Measurements from ENCODE around the gene PLA2G12A.

Gene PLA2G12A

DNA sequence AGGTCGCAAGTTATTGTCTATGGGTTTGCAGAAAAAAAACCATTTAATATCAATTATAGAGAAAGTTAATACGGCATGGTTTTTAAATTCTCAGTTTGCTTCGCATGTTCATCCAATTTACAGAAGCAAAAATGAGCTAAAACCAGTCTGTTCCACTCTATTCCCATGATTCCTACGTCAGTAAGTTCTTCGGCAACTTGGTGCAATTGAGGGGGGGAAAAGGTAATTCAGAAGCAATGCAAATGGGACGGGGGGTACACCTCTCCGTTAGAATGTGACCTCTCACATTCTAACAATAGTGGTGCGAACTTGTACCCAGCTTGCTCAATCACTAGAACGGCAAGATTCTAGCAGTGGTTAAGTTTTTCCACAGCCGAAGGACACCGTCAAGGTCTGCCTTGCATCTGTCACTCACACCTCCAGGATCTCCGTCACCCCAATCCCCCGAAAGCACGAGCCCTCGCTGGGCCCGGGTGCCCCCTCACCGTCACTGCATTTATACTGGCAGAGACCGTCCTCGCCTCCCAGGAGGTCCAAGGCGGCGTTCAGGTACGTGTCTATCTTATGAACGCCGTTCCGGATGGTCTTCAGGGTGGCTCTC, 653 bp downstream of the PLA2G12A start:
- TF ChIP-seq, protein P1, sequence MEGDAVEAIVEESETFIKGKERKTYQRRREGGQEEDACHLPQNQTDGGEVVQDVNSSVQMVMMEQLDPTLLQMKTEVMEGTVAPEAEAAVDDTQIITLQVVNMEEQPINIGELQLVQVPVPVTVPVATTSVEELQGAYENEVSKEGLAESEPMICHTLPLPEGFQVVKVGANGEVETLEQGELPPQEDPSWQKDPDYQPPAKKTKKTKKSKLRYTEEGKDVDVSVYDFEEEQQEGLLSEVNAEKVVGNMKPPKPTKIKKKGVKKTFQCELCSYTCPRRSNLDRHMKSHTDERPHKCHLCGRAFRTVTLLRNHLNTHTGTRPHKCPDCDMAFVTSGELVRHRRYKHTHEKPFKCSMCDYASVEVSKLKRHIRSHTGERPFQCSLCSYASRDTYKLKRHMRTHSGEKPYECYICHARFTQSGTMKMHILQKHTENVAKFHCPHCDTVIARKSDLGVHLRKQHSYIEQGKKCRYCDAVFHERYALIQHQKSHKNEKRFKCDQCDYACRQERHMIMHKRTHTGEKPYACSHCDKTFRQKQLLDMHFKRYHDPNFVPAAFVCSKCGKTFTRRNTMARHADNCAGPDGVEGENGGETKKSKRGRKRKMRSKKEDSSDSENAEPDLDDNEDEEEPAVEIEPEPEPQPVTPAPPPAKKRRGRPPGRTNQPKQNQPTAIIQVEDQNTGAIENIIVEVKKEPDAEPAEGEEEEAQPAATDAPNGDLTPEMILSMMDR (IDR thresholded peaks at IDR 0.05; ENCODE audit: extremely low read depth, insufficient read depth, missing control alignments) = no peak
- in situ Hi-C loops (cut with MboI; ENCODE audit: low pct_unique_long_range_greater_than_20kb, low sequenced_read_pairs, unreplicated experiment) = no loop called here
- DNase-seq (ENCODE audit: low spot score) = no peak

DNA sequence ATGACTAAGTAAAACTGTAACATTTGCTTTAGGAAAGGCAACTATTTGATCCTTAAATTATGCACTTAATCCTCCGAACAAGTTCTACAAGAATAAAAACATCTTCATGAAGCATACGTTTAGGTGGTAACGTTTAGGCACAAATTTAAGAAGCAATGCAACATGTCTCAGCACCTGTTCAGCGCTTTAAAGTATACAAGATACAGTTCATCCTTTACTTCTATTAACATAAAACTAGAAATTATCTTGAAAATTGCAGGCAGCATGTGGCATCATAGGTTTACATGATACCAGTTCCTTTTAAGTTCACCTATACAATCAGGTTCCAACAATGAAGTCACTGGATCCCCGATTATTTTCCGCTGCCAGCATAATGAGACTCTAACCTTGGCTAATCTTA, 1.5 kb downstream of the PLA2G12A start:
- DNase-seq (ENCODE audit: low spot score) = no peak
- TF ChIP-seq, protein P1 (IDR thresholded peaks at IDR 0.05; ENCODE audit: extremely low read depth, insufficient read depth, missing control alignments) = no peak
- in situ Hi-C loops (cut with MboI; ENCODE audit: low pct_unique_long_range_greater_than_20kb, low sequenced_read_pairs, unreplicated experiment) = no loop called here

DNA sequence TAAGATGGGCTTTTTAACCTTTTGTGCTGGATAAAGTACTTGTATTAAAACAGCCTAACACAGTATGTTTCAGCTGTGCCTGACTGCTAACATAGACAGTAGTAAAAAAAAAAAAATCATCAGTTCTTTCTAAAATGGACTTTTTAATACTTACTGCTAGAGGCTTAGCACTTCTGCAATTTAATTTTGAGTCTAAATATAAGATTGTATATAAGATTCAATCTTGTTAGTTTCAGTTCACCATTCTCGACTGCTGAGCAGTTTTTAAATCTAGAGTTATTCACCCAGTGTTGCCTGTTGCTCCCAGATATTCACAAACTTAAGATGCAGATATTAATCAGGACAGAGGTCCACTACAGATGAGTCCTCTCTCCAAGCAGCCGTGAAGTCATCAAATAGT, 6.8 kb downstream of the PLA2G12A start:
- in situ Hi-C loops (cut with MboI; ENCODE audit: low pct_unique_long_range_greater_than_20kb, low sequenced_read_pairs, unreplicated experiment) = no loop called here
- no peak for DNase-seq (ENCODE audit: low spot score)
- TF ChIP-seq, protein P1 (IDR thresholded peaks at IDR 0.05; ENCODE audit: extremely low read depth, insufficient read depth, missing control alignments) = no peak

DNA sequence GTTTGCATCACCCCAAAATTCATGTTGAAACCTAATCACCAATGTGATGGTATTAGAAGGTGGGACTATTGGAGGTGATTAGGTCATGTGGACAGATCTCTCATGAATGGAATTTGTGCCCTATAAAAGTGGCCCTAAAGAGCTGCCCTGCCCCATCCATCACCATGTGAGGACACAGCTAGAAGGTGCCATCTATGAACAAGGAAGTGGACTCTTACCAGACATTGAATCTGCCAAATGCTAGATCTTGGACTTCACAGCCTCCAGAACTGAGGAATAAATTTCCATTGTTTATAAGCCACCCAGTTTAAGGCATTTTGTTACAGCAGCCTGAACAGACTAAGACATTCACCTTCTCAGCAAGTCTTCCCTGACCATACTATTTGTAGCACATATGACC, 7.5 kb downstream of the PLA2G12A start:
- in situ Hi-C loops (cut with MboI; ENCODE audit: low pct_unique_long_range_greater_than_20kb, low sequenced_read_pairs, unreplicated experiment) = no loop called here
- no peak for DNase-seq (ENCODE audit: low spot score)
- TF ChIP-seq, protein P1 (IDR thresholded peaks at IDR 0.05; ENCODE audit: extremely low read depth, insufficient read depth, missing control alignments) = no peak

DNA sequence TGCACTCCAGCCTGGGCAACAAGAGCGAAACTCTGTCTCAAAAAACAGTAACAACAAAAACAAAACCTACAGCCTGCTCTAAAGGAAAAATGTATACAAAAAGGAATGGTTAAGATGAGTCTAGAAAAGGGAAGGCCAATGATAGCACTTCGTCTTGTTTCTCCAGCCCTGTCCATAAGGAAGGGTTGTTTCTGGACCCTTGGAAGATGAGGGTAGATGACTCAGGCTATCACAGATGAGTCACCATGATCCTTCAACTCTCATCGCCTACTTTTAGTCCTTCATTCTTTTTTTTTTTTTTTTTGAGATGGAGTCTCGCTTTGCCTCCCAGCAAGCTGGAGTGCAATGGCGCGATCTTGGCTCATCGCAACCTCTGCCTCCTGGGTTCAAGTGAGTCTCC, 8.8 kb downstream of the PLA2G12A start:
- DNase-seq (ENCODE audit: low spot score) = no peak
- in situ Hi-C loops (cut with MboI; ENCODE audit: low pct_unique_long_range_greater_than_20kb, low sequenced_read_pairs, unreplicated experiment) = no loop called here
- TF ChIP-seq, protein P1 (IDR thresholded peaks at IDR 0.05; ENCODE audit: extremely low read depth, insufficient read depth, missing control alignments) = no peak

DNA sequence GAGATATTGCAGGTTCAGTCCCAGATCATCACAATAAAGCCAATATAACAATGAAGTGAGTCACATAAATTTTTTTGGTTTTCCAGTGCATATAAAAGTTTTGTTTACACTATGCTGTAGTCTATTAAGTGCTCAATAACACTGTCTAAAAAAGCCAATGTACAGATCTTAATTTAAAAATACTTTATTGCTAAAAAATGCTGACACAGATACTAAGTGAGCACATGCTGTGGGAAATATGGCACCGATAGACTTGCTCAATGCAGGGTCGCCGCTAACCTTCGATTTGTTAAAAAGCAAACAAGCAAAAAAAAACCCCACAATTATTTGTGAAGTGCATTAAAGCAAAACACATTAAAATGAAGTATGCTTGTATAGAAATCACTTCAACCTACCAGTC, 10.3 kb downstream of the PLA2G12A start:
- TF ChIP-seq, protein P1 (IDR thresholded peaks at IDR 0.05; ENCODE audit: extremely low read depth, insufficient read depth, missing control alignments) = no peak
- no peak for DNase-seq (ENCODE audit: low spot score)
- in situ Hi-C loops (cut with MboI; ENCODE audit: low pct_unique_long_range_greater_than_20kb, low sequenced_read_pairs, unreplicated experiment) = no loop called here

DNA sequence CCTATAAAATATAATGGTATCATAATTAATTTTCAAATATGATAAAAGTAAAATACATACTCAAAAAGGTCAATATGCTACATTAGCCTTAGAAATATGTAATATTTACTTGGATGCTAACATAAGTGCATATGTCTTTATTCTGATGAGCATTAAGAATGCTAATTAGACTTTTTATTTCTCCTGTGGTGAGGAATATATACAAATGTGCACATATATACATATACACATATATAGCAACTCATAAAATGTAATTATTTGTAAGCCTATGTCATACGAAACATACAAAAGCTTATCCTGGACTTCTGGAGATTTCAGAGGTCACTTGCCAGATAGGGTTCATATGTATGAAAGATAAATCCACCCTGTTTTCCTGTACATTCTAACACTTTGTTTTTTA, 11.1 kb downstream of the PLA2G12A start:
- in situ Hi-C loops (cut with MboI; ENCODE audit: low pct_unique_long_range_greater_than_20kb, low sequenced_read_pairs, unreplicated experiment) = no loop called here
- TF ChIP-seq, protein P1 (IDR thresholded peaks at IDR 0.05; ENCODE audit: extremely low read depth, insufficient read depth, missing control alignments) = no peak
- no peak for DNase-seq (ENCODE audit: low spot score)
